K562 (cell line): ENCODE data around the gene PIGT. TPM values are rescaled to one million over a fixed set of nuclear protein-coding genes. Genes with fewer than 3 reads are reported as not detected.

ENCODE experiments used
- ATAC-seq: fragments of 200-7000 bp; cut with Tn5 transposase; 3 replicates; pipeline ENCODE4 v1.9.1; 2020; ENCODE audit warnings: moderate library complexity
- BruUV-seq: library from RNA; stranded (reverse); fragments of 400-500 nt; replicated peaks from 2 replicates; lab custom pipeline; 2021; lab: Mats Ljungman, UMichigan
- CTCF ChIA-PET: fragments of 300-600 bp; formaldehyde crosslinking; extraction: SDS; loops from one replicate; lab custom pipeline; 2021; ENCODE audit warnings: low intra/inter-chr PET ratio; lab: Yijun Ruan, JAX
- POLR2A ChIA-PET: fragments of 300-600, 350-650 bp; sonication (Branson Sonifier 250); formaldehyde crosslinking; extraction: SDS; loops from one replicate; lab custom pipeline; 2021; ENCODE audit warnings: antibody characterized with exemption, inconsistent platforms; lab: Yijun Ruan, JAX
- DNase-seq, 4 experiments: peaks; one replicate each; pipeline versions ENCODE4 v3.0.0 to v3.0.0-alpha.2; 2011 to 2018; ENCODE audit warnings: low spot score in 3 of 4, mixed read lengths in 3 of 4; ENCODE audit errors: extremely low read depth in 1 of 4
- FAIRE-seq: peaks from 2 replicates; lab custom pipeline; 2011; peaks lifted over from hg19 to GRCh38; lab: Jason Lieb, UNC
- H2AFZ ChIP-seq: 2 replicates; pipeline ENCODE4 v1.6.0; 2011; ENCODE audit warnings: low read depth, low read length, control low read depth, inconsistent platforms
- H3K27ac ChIP-seq: fragments of 200-600 bp; 3 replicates; pipeline ENCODE4 v1.8.0; 2011; ENCODE audit warnings: low read depth, mild to moderate bottlenecking, control low read depth, inconsistent platforms, low read length, moderate library complexity, mixed read lengths; ENCODE audit errors: extremely low read depth
- H3K27me3 ChIP-seq, 2 experiments: fragments of 300-600 bp in 1 of 2; 2 replicates in 1 of 2; 3 replicates in 1 of 2; pipeline versions ENCODE4 v1.6.0 to v1.8.0; 2011; ENCODE audit warnings: inconsistent platforms in 2 of 2, low read length in 2 of 2, mild to moderate bottlenecking in 1 of 2, mixed read lengths in 1 of 2, moderate library complexity in 1 of 2; ENCODE audit not compliant: control insufficient read depth in 2 of 2, insufficient read depth in 2 of 2
- H3K36me3 ChIP-seq: fragments of 300-600 bp; 3 replicates; pipeline ENCODE4 v1.8.0; 2011; ENCODE audit warnings: mild to moderate bottlenecking, low read length, inconsistent platforms; ENCODE audit not compliant: control insufficient read depth, insufficient read depth
- H3K4me1 ChIP-seq, 2 experiments: fragments of 200-600 bp in 1 of 2; replicated peaks in 1 of 2; 2 replicates in 1 of 2; 3 replicates in 1 of 2; pipeline versions ENCODE4 v1.5.1 to v1.8.0; 2011; ENCODE audit warnings: inconsistent platforms in 2 of 2, low read length in 2 of 2, mild to moderate bottlenecking in 1 of 2, mixed read lengths in 1 of 2, moderate library complexity in 1 of 2; ENCODE audit not compliant: control insufficient read depth in 2 of 2, insufficient read depth in 2 of 2
- H3K4me2 ChIP-seq: 2 replicates; pipeline ENCODE4 v1.6.1; 2011; ENCODE audit warnings: low read length, control low read depth, inconsistent platforms, mixed read lengths; ENCODE audit not compliant: insufficient read depth
- H3K4me3 ChIP-seq: fragments of 200-600 bp; sonication (generic), shearing (Covaris generic); 2 replicates; pipeline ENCODE4 v1.5.1; 2016; ENCODE audit warnings: control low read depth, inconsistent platforms
- H3K79me2 ChIP-seq: fragments of 200-600 bp; 3 replicates; pipeline ENCODE4 v1.8.0; 2011; ENCODE audit warnings: low read length, inconsistent platforms; ENCODE audit not compliant: control insufficient read depth, insufficient read depth
- H3K9ac ChIP-seq, 2 experiments: 2 replicates each; pipeline versions ENCODE4 v1.6.0 to v1.6.1; 2011; ENCODE audit warnings: low read depth in 2 of 2, low read length in 2 of 2, control low read depth in 1 of 2, inconsistent platforms in 1 of 2, mild to moderate bottlenecking in 1 of 2, mixed read lengths in 1 of 2; ENCODE audit not compliant: insufficient read depth in 1 of 2
- H3K9me1 ChIP-seq: one replicate; pipeline ENCODE4 v1.6.0; 2011; ENCODE audit warnings: inconsistent platforms, mild to moderate bottlenecking, low read length, moderate library complexity; ENCODE audit not compliant: control insufficient read depth, insufficient read depth
- H3K9me3 ChIP-seq: replicated peaks from 2 replicates; pipeline ENCODE4 v1.5.1; 2011; ENCODE audit warnings: low read depth, low read length, inconsistent platforms; ENCODE audit not compliant: control insufficient read depth, insufficient read depth
- H4K20me1 ChIP-seq: replicated peaks from 2 replicates; pipeline ENCODE4 v1.6.1; 2011; ENCODE audit warnings: low read length, inconsistent platforms, mixed read lengths; ENCODE audit not compliant: control insufficient read depth, insufficient read depth
- ESRRB ChIP-seq: fragments of 250-450 bp; sonication (Bioruptor Pico); IDR thresholded peaks from 2 replicates; pipeline ENCODE4 v1.5.0; 2020; ENCODE audit warnings: mild to moderate bottlenecking, moderate library complexity, borderline replicate concordance
- HDAC3 ChIP-seq: fragments of 450-650 bp; IDR thresholded peaks from 2 replicates; pipeline ENCODE4 v1.6.1; 2018; ENCODE audit warnings: borderline replicate concordance, mild to moderate bottlenecking, moderate library complexity; ENCODE audit not compliant: partially characterized antibody
- KLF13 ChIP-seq: fragments of 450-650 bp; IDR thresholded peaks from 2 replicates; pipeline ENCODE4 v1.6.1; 2016; ENCODE audit warnings: missing genetic modification characterization, low read depth, mild to moderate bottlenecking, missing compliant biosample characterization, moderate library complexity, borderline replicate concordance
- PML ChIP-seq: IDR thresholded peaks from 2 replicates; pipeline ENCODE4 v1.6.1; 2012; ENCODE audit warnings: low read length, inconsistent platforms
- RB1 ChIP-seq: fragments of 450-650 bp; IDR thresholded peaks from 2 replicates; pipeline ENCODE4 v1.6.1; 2017; ENCODE audit warnings: low read depth, mild to moderate bottlenecking
- SP1 ChIP-seq: sonication (generic); formaldehyde crosslinking; IDR thresholded peaks from 2 replicates; pipeline ENCODE4 v1.8.1; 2022; ENCODE audit warnings: mild to moderate bottlenecking, missing genetic modification reagents
- TCF7 ChIP-seq: sonication (generic); IDR thresholded peaks from 2 replicates; pipeline ENCODE4 v1.6.1; 2016; ENCODE audit warnings: antibody characterized with exemption, borderline replicate concordance
- ZFPM2 ChIP-seq: fragments of 250-450 bp; sonication (Bioruptor Pico); IDR thresholded peaks from 2 replicates; pipeline ENCODE4 v1.5.1; 2022; ENCODE audit warnings: mild to moderate bottlenecking
- WGBS: fragments of 100-300 bp; shearing (Covaris generic); methylation state at CpG from one replicate; pipeline ENCODE4 v1.1.6; 2016; ENCODE audit warnings: low coverage, mixed read lengths; ENCODE audit not compliant: insufficient coverage; ENCODE audit errors: missing lambda C conversion rate; 5-methylcytosine and 5-hydroxymethylcytosine counted together
- in situ Hi-C: fragments of 300-500 bp; cut with MboI; formaldehyde crosslinking; loops from 4 replicates; pipeline ENCODE4 v1.15.0; 2018; ENCODE audit warnings: inconsistent platforms, mixed read lengths
- intact Hi-C: fragments of 100-400 bp; cut with micrococcal nuclease; formaldehyde crosslinking; loops from 2 replicates; pipeline ENCODE4 v1.14.2; 2022
- polyA plus RNA-seq, 8 experiments: library from polyadenylated mRNA; depleted of rRNA in 4 of 8; stranded (reverse) in 5 of 8; unstranded in 3 of 8; fragments of >200 nt; fragmentation: Nextera tagmentation in 2 of 8; fragmentation: Illumina TruSeq in 1 of 8; extraction: Ambion mirVana in 2 of 8; extraction: Trizol in 1 of 8; gene quantifications; 2 replicates each; pipeline versions ENCODE4 v1.2.1 to v1.2.3, GENCODE V29; 2011 to 2014; ENCODE audit warnings: inconsistent platforms in 1 of 8, missing spikeins in 1 of 8
- total RNA-seq, 7 experiments: library from RNA; depleted of rRNA in 6 of 7; stranded (reverse); fragments of >200 nt in 6 of 7; fragmentation: Illumina TruSeq in 2 of 7; extraction: Trizol in 2 of 7; gene quantifications; 2 replicates each; pipeline versions ENCODE4 v1.2.1 to v1.2.3, GENCODE V29; 2011 to 2021; ENCODE audit warnings: low replicate concordance in 1 of 7
- TF ChIP-seq, protein P1 (sequence below): fragments of 250-450 bp; sonication (Bioruptor Pico); IDR thresholded peaks from 2 replicates; pipeline ENCODE4 v1.8.0; 2022; ENCODE audit warnings: inconsistent platforms
- TF ChIP-seq, protein P2 (sequence below): fragments of 450-650 bp; IDR thresholded peaks from 2 replicates; pipeline ENCODE4 v1.6.1; 2018; ENCODE audit warnings: mild to moderate bottlenecking, low read depth; ENCODE audit not compliant: partially characterized antibody

Gene PIGT
- total and polyA plus RNA-seq, 9 of the 15 experiments (the other 6 are each of a cell fraction or from before 2014, with no cell fraction given) = 14.6 to 108 (median 46.9) TPM

DNA sequence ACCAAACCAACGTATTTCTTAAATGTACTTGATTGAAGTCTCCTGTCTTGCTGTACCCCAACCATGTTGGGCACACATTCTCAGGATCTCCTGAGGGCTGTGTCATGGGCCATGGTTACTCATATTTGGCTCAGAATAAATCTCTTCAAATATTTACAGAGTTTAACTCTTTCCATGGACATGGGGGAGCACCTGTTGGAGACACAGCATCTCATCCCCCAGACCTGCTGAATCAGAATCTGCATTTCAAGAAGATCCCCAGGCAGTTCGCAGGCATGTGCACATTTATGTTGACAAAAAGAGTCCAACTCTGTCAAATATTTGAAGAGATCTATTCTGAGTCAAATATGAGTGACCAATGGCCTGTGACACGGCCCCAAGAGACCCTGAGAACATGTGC is 24.5 kb downstream of the PIGT start:
- ChIA-PET CTCF (interaction anchor here (0.7 kb wide), 1 partner anchor 622 kb away, joined by 3 read pairs; no protein-coding TSS in a partner anchor), POLR2A (interaction anchor here (0.6 to 0.7 kb wide), 2 partner anchors 11 to 82 kb away, joined by 3 read pairs; no protein-coding TSS in a partner anchor)
- Histone ChIP-seq H3K27me3 (no peaks in the 10 kb centered on the region), H3K4me2 (no peak overlapping the region), H3K9me3 (no peaks in the 10 kb centered on the region), H3K4me3 (no peak overlapping the region), H4K20me1 (no peaks in the 10 kb centered on the region), H3K4me1 (peaks cover 3 to 6% of the 10 kb centered on the region in 2 experiments; a peak in 2 of 5 replicates), H3K27ac (no peak overlapping the region), H3K79me2 (no peaks in the 10 kb centered on the region), H3K9ac (no peak overlapping the region), H3K9me1 (no peaks in the 10 kb centered on the region), H2AFZ (no peak overlapping the region), H3K36me3 (no peaks in the 10 kb centered on the region)
- WGBS = 9% methylated on average over 3 of the region's 3 CpGs
- intact Hi-C loops (no loop called here), in situ Hi-C loops (no loop called here)
- DNase-seq = no peak
- no peak for ATAC-seq
- FAIRE-seq = no peak
- TF ChIP-seq RB1 (no peak), ZFPM2 (no peak)
- BruUV-seq = no TSS peak

DNA sequence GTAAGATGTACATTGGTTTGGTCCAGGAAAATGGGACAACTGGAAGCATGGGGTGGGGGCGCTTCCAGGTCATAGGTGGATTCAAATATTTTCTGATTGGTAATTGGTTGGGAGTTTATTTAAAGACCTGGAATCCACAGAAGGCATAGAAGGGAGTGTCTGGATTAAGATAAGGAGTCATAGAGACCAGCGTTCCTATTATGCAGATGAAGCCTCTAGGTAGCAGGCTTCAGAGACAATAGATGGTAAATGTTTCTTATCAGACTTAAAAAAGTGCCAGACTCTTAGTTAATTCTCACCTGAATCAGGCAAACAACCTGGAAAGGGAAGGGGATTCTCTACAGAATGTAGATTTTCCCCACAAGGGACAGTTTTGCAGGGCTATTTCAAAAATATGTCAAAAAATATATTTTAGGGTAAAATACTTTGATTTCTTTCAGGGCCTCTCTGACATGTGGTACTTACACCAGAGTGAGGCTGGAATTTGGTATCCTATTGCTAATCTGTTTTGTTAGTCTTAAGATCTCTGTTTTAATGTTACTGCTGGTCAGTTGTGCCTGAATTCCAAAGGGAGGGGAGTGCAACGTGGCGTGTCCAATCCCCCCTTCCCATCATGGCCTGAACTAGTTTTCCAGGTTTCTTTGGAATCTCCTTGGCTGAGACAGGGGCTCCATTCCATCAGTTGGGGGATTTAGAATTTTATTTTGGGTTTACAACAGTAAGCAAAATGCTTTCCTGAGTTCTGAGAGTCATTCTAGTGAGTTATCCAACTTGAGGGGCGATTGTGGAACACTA is 25.1 kb downstream of the PIGT start:
- no TSS peak for BruUV-seq
- H2AFZ ChIP-seq = no peak overlapping the region
- ChIA-PET CTCF (no interaction called here), POLR2A (no interaction called here)
- no peak overlapping the region for H3K27ac ChIP-seq
- TF ChIP-seq TCF7 (no peak), ESRRB (CRISPR knock-in tag) (no peak), SP1 (CRISPR knock-in tag) (no peak), PML (no peak), KLF13 (tag) (no peak), HDAC3 (no peak)
- TF ChIP-seq, protein P1, sequence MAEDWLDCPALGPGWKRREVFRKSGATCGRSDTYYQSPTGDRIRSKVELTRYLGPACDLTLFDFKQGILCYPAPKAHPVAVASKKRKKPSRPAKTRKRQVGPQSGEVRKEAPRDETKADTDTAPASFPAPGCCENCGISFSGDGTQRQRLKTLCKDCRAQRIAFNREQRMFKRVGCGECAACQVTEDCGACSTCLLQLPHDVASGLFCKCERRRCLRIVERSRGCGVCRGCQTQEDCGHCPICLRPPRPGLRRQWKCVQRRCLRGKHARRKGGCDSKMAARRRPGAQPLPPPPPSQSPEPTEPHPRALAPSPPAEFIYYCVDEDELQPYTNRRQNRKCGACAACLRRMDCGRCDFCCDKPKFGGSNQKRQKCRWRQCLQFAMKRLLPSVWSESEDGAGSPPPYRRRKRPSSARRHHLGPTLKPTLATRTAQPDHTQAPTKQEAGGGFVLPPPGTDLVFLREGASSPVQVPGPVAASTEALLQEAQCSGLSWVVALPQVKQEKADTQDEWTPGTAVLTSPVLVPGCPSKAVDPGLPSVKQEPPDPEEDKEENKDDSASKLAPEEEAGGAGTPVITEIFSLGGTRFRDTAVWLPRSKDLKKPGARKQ (CRISPR knock-in tag) = no peak
- TF ChIP-seq, protein P2, sequence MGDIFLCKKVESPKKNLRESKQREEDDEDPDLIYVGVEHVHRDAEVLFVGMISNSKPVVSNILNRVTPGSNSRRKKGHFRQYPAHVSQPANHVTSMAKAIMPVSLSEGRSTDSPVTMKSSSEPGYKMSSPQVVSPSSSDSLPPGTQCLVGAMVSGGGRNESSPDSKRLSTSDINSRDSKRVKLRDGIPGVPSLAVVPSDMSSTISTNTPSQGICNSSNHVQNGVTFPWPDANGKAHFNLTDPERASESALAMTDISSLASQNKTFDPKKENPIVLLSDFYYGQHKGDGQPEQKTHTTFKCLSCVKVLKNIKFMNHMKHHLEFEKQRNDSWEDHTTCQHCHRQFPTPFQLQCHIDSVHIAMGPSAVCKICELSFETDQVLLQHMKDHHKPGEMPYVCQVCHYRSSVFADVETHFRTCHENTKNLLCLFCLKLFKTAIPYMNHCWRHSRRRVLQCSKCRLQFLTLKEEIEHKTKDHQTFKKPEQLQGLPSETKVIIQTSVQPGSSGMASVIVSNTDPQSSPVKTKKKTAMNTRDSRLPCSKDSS = no peak
- FAIRE-seq (no peak), DNase-seq (no peak), ATAC-seq (no peak)
- in situ Hi-C loops = no loop called here
- no peak overlapping the region for H3K4me2 ChIP-seq
- no peak overlapping the region for H3K9ac ChIP-seq
- H3K9me1 ChIP-seq = no peaks in the 10 kb centered on the region
- H3K9me3 ChIP-seq = no peaks in the 10 kb centered on the region
- peaks cover 3 to 6% of the 10 kb centered on the region in 2 experiments; a peak in 2 of 5 replicates for H3K4me1 ChIP-seq
- H3K27me3 ChIP-seq = no peaks in the 10 kb centered on the region
- H3K4me3 ChIP-seq = no peak overlapping the region
- no peaks in the 10 kb centered on the region for H3K36me3 ChIP-seq
- H4K20me1 ChIP-seq = no peaks in the 10 kb centered on the region
- WGBS = 9% methylated on average over 5 of the region's 5 CpGs
- H3K79me2 ChIP-seq = no peaks in the 10 kb centered on the region
- intact Hi-C loops = no loop called here
